ENCODE results near the gene RIMBP2. TPM values are rescaled to one million over a fixed set of nuclear protein-coding genes. Genes with fewer than 3 reads are reported as not detected.

RIMBP2 gene
- total and polyA plus RNA-seq, 9 of the 15 experiments (the other 6 are each of a cell fraction or from before 2014, with no cell fraction given) = not detected

- in situ Hi-C loops (cut with MboI) = no loop called here
- TF ChIP-seq LCOR (CRISPR knock-in tag; IDR thresholded peaks at IDR 0.05) = 0 out of 2 replicates have a peak, but pooled peaks have one; percentile 33
- no peak for TF ChIP-seq TBL1XR1 (IDR thresholded peaks at IDR 0.05; ENCODE audit: low read length in 2 of 2)
- no peak for TF ChIP-seq ELF1 (tag; IDR thresholded peaks at IDR 0.05)
- TF ChIP-seq, protein P1, sequence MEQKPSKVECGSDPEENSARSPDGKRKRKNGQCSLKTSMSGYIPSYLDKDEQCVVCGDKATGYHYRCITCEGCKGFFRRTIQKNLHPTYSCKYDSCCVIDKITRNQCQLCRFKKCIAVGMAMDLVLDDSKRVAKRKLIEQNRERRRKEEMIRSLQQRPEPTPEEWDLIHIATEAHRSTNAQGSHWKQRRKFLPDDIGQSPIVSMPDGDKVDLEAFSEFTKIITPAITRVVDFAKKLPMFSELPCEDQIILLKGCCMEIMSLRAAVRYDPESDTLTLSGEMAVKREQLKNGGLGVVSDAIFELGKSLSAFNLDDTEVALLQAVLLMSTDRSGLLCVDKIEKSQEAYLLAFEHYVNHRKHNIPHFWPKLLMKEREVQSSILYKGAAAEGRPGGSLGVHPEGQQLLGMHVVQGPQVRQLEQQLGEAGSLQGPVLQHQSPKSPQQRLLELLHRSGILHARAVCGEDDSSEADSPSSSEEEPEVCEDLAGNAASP (IDR thresholded peaks at IDR 0.05) = no peak
- peak; percentile 52; the same call in 1 of the 2 replicates for TF ChIP-seq SOX6 (IDR thresholded peaks at IDR 0.05)
- peak in 1 of 2 experiments; percentile 41; a peak in 2 of 4 replicates for TF ChIP-seq MNT (conservative IDR thresholded peaks at IDR 0.05)
- peak; percentile 50; the same call in 1 of the 2 replicates for TF ChIP-seq MAFF (IDR thresholded peaks at IDR 0.05; ENCODE audit: low read length)
- peak; percentile 17; the same call in 1 of the 2 replicates for TF ChIP-seq TCF3 (CRISPR knock-in tag; IDR thresholded peaks at IDR 0.05)
- TF ChIP-seq ZNF830 (CRISPR knock-in tag; IDR thresholded peaks at IDR 0.05) = no peak
- no peak for TF ChIP-seq ZNF3 (CRISPR knock-in tag; IDR thresholded peaks at IDR 0.05)
- TF ChIP-seq TFAP4 (CRISPR knock-in tag; IDR thresholded peaks at IDR 0.05; ENCODE audit: borderline replicate concordance) = peak; percentile 35; the same call in 1 of the 2 replicates
- TF ChIP-seq ZNF740 (CRISPR knock-in tag; IDR thresholded peaks at IDR 0.05) = no peak
- TF ChIP-seq ZNF740 (tag; IDR thresholded peaks at IDR 0.05) = no peak
- TF ChIP-seq ARHGAP35 (IDR thresholded peaks at IDR 0.05; ENCODE audit: partially characterized antibody) = peak; percentile 45
- TF ChIP-seq CHD2 (IDR thresholded peaks at IDR 0.05; ENCODE audit: low read depth, low read length) = peak; percentile 97
- TF ChIP-seq POLR2AphosphoS5 (IDR thresholded peaks at IDR 0.05; ENCODE audit: control insufficient read depth, insufficient read depth, low read depth, low read length) = no peak
- peak; percentile 85 for TF ChIP-seq RBM25 (IDR thresholded peaks at IDR 0.05; ENCODE audit: low read depth, low read length, severe bottlenecking)
- TF ChIP-seq, protein P2, sequence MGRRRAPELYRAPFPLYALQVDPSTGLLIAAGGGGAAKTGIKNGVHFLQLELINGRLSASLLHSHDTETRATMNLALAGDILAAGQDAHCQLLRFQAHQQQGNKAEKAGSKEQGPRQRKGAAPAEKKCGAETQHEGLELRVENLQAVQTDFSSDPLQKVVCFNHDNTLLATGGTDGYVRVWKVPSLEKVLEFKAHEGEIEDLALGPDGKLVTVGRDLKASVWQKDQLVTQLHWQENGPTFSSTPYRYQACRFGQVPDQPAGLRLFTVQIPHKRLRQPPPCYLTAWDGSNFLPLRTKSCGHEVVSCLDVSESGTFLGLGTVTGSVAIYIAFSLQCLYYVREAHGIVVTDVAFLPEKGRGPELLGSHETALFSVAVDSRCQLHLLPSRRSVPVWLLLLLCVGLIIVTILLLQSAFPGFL (CRISPR knock-in tag; IDR thresholded peaks at IDR 0.05) = no peak
Observed at GRCh38 chr12:130669205-130669557, 46.9 kb downstream of the RIMBP2 start.

More at GRCh38 chr12:130669205-130669557, 46.9 kb downstream of the RIMBP2 start:
- no peaks in the 10 kb centered on the region for H3K9me1 ChIP-seq (ENCODE audit: control insufficient read depth, insufficient read depth, low read length)
- ATAC-seq = peak; percentile 73
- H4K20me1 ChIP-seq (replicated peaks; ENCODE audit: control insufficient read depth, insufficient read depth, low read length) = no peaks in the 10 kb centered on the region
- H3K4me1 ChIP-seq (replicated peaks in 1 of 2; ENCODE audit: control insufficient read depth in 2 of 2, insufficient read depth in 2 of 2, low read length in 2 of 2) = no peaks in the 10 kb centered on the region; a peak in 1 of 5 replicates
- CTCF ChIA-PET (ENCODE audit: low intra/inter-chr PET ratio) = no interaction called here
- H3K9ac ChIP-seq (ENCODE audit: insufficient read depth in 1 of 2, low read depth in 2 of 2, low read length in 2 of 2) = no peak overlapping the region
- no peaks in the 10 kb centered on the region for H3K9me3 ChIP-seq (replicated peaks; ENCODE audit: control insufficient read depth, insufficient read depth, low read depth, low read length)
- FAIRE-seq = no peak
- WGBS (ENCODE audit: insufficient coverage, low coverage, missing lambda C conversion rate) = 1% methylated on average over 10 of the region's 10 CpGs
- BruUV-seq (replicated peaks) = no TSS peak
- H3K4me2 ChIP-seq (ENCODE audit: insufficient read depth, low read length) = peak overlapping the region; percentile 37; the same call in 1 of the 2 replicates
- H3K27me3 ChIP-seq (ENCODE audit: control insufficient read depth in 2 of 2, insufficient read depth in 2 of 2, low read length in 2 of 2) = peaks cover 18 to 64% of the 10 kb centered on the region in 2 experiments
- intact Hi-C loops (cut with micrococcal nuclease) = no loop called here
- H3K27ac ChIP-seq (ENCODE audit: extremely low read depth, low read depth, low read length) = no peak overlapping the region
- H3K36me3 ChIP-seq (ENCODE audit: control insufficient read depth, insufficient read depth, low read length) = no peaks in the 10 kb centered on the region
- H2AFZ ChIP-seq (ENCODE audit: low read depth, low read length) = peak overlapping the region; percentile 63
- H3K4me3 ChIP-seq = no peak overlapping the region
- POLR2A ChIA-PET = interaction anchor here (1.0 to 1.4 kb wide), 2 partner anchors 13 to 40 kb away, joined by 3 to 6 read pairs; no protein-coding TSS in a partner anchor
- DNase-seq (ENCODE audit: extremely low read depth in 1 of 4, low spot score in 3 of 4) = peak in 3 of 4 experiments; percentile 27 to 43 (median 36)
- no peaks in the 10 kb centered on the region for H3K79me2 ChIP-seq (ENCODE audit: control insufficient read depth, insufficient read depth, low read length)

All from K562 (cell line).